ENCODE results near the gene QRICH1.

Gene QRICH1

GRCh38 chr3:49029563-49029884 is 64.3 kb downstream of the QRICH1 start:
- no peak for DNase-seq

GRCh38 chr3:49028673-49029562 is 65.0 kb downstream of the QRICH1 start, which contains the start of gene IMPDH2:
TSS of gene IMPDH2 (minus strand) at chr3:49029398. CDS start at chr3:49029350, 48 bp downstream.
- DNase-seq: peak; percentile 35

GRCh38 chr3:49028298-49028672 is 65.6 kb downstream of the QRICH1 start:
- DNase-seq: no peak

GRCh38 chr3:49027634-49028033 is 66.2 kb downstream of the QRICH1 start:
- no peak for DNase-seq

GRCh38 chr3:49026536-49026935 is 67.3 kb downstream of the QRICH1 start:
- DNase-seq: no peak

GRCh38 chr3:49025793-49026520 is 67.9 kb downstream of the QRICH1 start:
- no peak for DNase-seq

GRCh38 chr3:49025005-49025792 is 68.7 kb downstream of the QRICH1 start:
- no peak for DNase-seq

GRCh38 chr3:49024449-49024848 is 69.4 kb downstream of the QRICH1 start:
- no peak for DNase-seq

GRCh38 chr3:49023775-49024174 is 70.1 kb downstream of the QRICH1 start:
- no peak for DNase-seq

- no peak for DNase-seq
These were observed 71.1 kb downstream of the QRICH1 start for GRCh38 chr3:49022688-49023171.

- peak; percentile 77 for DNase-seq
These were observed 71.8 kb downstream of the QRICH1 start, which contains the start of gene NDUFAF3 for GRCh38 chr3:49021813-49022687. TSS of gene NDUFAF3 (plus strand) at chr3:49022121. CDS start at chr3:49022145, 24 bp downstream.

- peak; percentile 82 for DNase-seq
These were observed 72.6 kb downstream of the QRICH1 start for GRCh38 chr3:49021213-49021812.

GRCh38 chr3:49020330-49021212 is 73.3 kb downstream of the QRICH1 start:
- DNase-seq: no peak

GRCh38 chr3:49019941-49020329 is 73.9 kb downstream of the QRICH1 start:
- DNase-seq: no peak

GRCh38 chr3:49018707-49019006 is 75.2 kb downstream of the QRICH1 start:
- no peak for DNase-seq

GRCh38 chr3:49017971-49018706 is 75.7 kb downstream of the QRICH1 start, which contains the start of gene DALRD3:
TSS of gene DALRD3 (minus strand) at chr3:49018580. CDS start at chr3:49018564, 16 bp downstream.
- peak; percentile 67 for DNase-seq

GRCh38 chr3:49017229-49017970 is 76.5 kb downstream of the QRICH1 start:
- DNase-seq: no peak

GRCh38 chr3:49016414-49017228 is 77.2 kb downstream of the QRICH1 start:
- peak; percentile 59 for DNase-seq

All from DMS79 (cell line).